Measurements from ENCODE around the gene LIMD2. TPM values are rescaled to one million over a fixed set of nuclear protein-coding genes. Genes with fewer than 3 reads are reported as not detected.

The LIMD2 gene
- total and polyA plus RNA-seq, 2 of the 4 experiments (the other 2 are of a cell fraction): 4.5 to 21.7 TPM

DNA sequence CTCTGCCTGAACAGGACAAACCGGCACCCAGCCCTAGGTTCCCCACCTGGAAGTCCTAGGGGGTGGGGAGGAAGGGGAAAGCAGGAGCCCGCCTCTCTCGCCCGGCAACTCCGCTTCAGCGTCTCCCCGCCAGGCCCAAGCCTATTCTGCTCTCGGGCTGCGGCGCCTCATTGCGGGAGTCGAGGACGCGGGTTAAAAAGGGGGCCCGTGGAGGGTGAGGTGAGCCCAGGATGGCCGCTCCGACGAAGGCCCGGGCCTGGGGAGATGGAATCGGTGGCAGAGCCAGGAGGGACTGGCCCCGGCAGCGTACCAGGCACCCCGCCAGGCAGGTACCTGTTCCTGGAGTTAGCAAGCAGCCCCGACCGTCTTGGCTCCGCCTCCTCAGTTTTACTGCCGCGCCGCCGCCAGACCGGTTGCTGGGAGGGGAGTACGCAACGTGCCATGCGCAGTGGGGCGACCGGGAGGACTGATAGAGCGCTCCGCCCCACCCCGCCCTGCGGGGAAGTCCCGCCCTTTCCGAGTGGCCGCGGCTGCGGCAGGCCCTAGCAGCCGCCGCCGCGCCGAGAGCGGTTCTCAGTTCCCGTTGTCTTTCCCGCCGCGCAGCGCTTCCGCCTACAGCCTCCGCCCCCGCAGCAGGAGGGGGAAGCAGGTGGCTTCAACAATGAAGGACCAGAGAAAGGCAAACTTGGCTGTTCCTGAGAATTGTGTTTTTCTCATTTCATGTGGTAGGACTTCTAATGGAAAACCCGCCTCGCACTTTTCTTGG is 41.7 kb upstream of the LIMD2 start, which contains the start of gene STRADA:
Gene STRADA (minus strand): TSS at position 392 of the 766 bp plus-strand sequence. CDS start 13,430 bp downstream, outside the sequence.
- intact Hi-C loops (cut with micrococcal nuclease): no loop called here
- no peak for TF ChIP-seq SMC3 (IDR thresholded peaks at IDR 0.05; ENCODE audit: low read depth, low read length)
- no peak for TF ChIP-seq RAD21 (IDR thresholded peaks at IDR 0.05; ENCODE audit: low read length)
- TF ChIP-seq CEBPB (IDR thresholded peaks at IDR 0.05; ENCODE audit: low read depth, low read length): no peak
- TF ChIP-seq CHD1 (IDR thresholded peaks at IDR 0.05; ENCODE audit: low read depth, low read length): no peak
- TF ChIP-seq, protein P1, sequence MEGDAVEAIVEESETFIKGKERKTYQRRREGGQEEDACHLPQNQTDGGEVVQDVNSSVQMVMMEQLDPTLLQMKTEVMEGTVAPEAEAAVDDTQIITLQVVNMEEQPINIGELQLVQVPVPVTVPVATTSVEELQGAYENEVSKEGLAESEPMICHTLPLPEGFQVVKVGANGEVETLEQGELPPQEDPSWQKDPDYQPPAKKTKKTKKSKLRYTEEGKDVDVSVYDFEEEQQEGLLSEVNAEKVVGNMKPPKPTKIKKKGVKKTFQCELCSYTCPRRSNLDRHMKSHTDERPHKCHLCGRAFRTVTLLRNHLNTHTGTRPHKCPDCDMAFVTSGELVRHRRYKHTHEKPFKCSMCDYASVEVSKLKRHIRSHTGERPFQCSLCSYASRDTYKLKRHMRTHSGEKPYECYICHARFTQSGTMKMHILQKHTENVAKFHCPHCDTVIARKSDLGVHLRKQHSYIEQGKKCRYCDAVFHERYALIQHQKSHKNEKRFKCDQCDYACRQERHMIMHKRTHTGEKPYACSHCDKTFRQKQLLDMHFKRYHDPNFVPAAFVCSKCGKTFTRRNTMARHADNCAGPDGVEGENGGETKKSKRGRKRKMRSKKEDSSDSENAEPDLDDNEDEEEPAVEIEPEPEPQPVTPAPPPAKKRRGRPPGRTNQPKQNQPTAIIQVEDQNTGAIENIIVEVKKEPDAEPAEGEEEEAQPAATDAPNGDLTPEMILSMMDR (conservative IDR thresholded peaks at IDR 0.05; ENCODE audit: low read depth, low read length): no peak
- no peak for TF ChIP-seq NFE2L2 (IDR thresholded peaks at IDR 0.05; ENCODE audit: low read depth, low read length)
- peak; percentile 74; the same call in 1 of the 2 replicates for TF ChIP-seq MXI1 (IDR thresholded peaks at IDR 0.05; ENCODE audit: borderline replicate concordance, low read depth, low read length)
- TF ChIP-seq POLR2A (IDR thresholded peaks at IDR 0.05; ENCODE audit: low read depth, low read length): peak; percentile 53; the same call in 1 of the 2 replicates
- no peak for TF ChIP-seq MAFK (IDR thresholded peaks at IDR 0.05; ENCODE audit: low read depth, low read length)
- no peak for TF ChIP-seq FOS (IDR thresholded peaks at IDR 0.05; ENCODE audit: low read depth, low read length)
- no peak for TF ChIP-seq RFX5 (IDR thresholded peaks at IDR 0.05; ENCODE audit: low read depth, low read length)
- peak; percentile 93 for TF ChIP-seq MAZ (IDR thresholded peaks at IDR 0.05; ENCODE audit: borderline replicate concordance, low read depth, low read length)
- no peak for TF ChIP-seq BHLHE40 (IDR thresholded peaks at IDR 0.05; ENCODE audit: low read depth, low read length)
- TF ChIP-seq, protein P2, sequence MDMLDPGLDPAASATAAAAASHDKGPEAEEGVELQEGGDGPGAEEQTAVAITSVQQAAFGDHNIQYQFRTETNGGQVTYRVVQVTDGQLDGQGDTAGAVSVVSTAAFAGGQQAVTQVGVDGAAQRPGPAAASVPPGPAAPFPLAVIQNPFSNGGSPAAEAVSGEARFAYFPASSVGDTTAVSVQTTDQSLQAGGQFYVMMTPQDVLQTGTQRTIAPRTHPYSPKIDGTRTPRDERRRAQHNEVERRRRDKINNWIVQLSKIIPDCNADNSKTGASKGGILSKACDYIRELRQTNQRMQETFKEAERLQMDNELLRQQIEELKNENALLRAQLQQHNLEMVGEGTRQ (IDR thresholded peaks at IDR 0.05; ENCODE audit: low read depth, low read length): no peak
- TF ChIP-seq RCOR1 (IDR thresholded peaks at IDR 0.05; ENCODE audit: insufficient replicate concordance, low read length): no peak

More for the DNA sequence above, 41.7 kb upstream of the LIMD2 start, which contains the start of gene STRADA:
- Histone ChIP-seq H2AK5ac (ENCODE audit: low read depth, low read length) (peak within 1 kb of the TSS; percentile 45), H2BK120ac (ENCODE audit: low read depth, low read length) (no peak within 1 kb of the TSS), H3K9me1 (ENCODE audit: insufficient read depth, low read length) (peaks cover 6% of the 10 kb centered on the region; the same call in 1 of the 2 replicates), H2BK15ac (ENCODE audit: low read depth, low read length) (no peak within 1 kb of the TSS), H3K27ac (ENCODE audit: insufficient read depth, low read length) (peak within 1 kb of the TSS; percentile 56), H4K5ac (ENCODE audit: low read depth, low read length) (peak within 1 kb of the TSS; percentile 57), H3K18ac (ENCODE audit: low read depth, low read length) (no peak within 1 kb of the TSS; the same call in 1 of the 2 replicates), H3K4me2 (ENCODE audit: low read depth, low read length) (peak within 1 kb of the TSS; percentile 98), H3K36me3 (ENCODE audit: control insufficient read depth, insufficient read depth, low read length) (peaks cover under 1% of the 10 kb centered on the region; the same call in 1 of the 2 replicates), H3K4ac (ENCODE audit: low read depth, low read length) (peak within 1 kb of the TSS; percentile 79), H2AK9ac (replicated peaks; ENCODE audit: low read depth, low read length, poor library complexity) (peak within 1 kb of the TSS; percentile 89), H3K23ac (ENCODE audit: low read depth, low read length) (peak within 1 kb of the TSS; percentile 93), H2AFZ (replicated peaks; ENCODE audit: low read length, poor library complexity) (peak within 1 kb of the TSS; percentile 98), H4K91ac (ENCODE audit: insufficient read depth, low read depth, low read length) (peak within 1 kb of the TSS; percentile 9), H3K56ac (ENCODE audit: extremely low read depth, insufficient read depth, low read length) (peak within 1 kb of the TSS; percentile 75), H3K27me3 (ENCODE audit: control insufficient read depth, insufficient read depth, low read length) (no peaks in the 10 kb centered on the region), H4K8ac (ENCODE audit: low read depth in 2 of 2, low read length in 2 of 2) (peak within 1 kb of the TSS; percentile 70 to 88), H3K9me3 (ENCODE audit: control insufficient read depth, insufficient read depth, low read length) (no peaks in the 10 kb centered on the region), H3K4me1 (ENCODE audit: control insufficient read depth, insufficient read depth, low read length) (peaks cover 6% of the 10 kb centered on the region), H2BK5ac (ENCODE audit: low read depth, low read length, poor library complexity, severe bottlenecking) (peak within 1 kb of the TSS; percentile 47), H3K9ac (ENCODE audit: low read depth, low read length) (peak within 1 kb of the TSS; percentile 69), H2BK20ac (ENCODE audit: low read depth, low read length) (no peak within 1 kb of the TSS), H3K79me1 (ENCODE audit: low read depth in 1 of 2, low read length in 2 of 2) (peaks cover 8 to 33% of the 10 kb centered on the region in 2 experiments; a peak in 3 of 4 replicates), H4K20me1 (ENCODE audit: insufficient read depth, low read length) (no peaks in the 10 kb centered on the region; the same call in 1 of the 2 replicates), H3K14ac (replicated peaks; ENCODE audit: low read depth, low read length) (peak within 1 kb of the TSS; percentile 88), H3K4me3 (ENCODE audit: insufficient read depth, low read depth, low read length) (peak within 1 kb of the TSS; percentile 75)
- dilution Hi-C loops (cut with HindIII; ENCODE audit: low sequenced_read_pairs, unreplicated experiment): no loop called here
- CTCF ChIA-PET: interaction anchor here (1.0 kb wide), 1 partner anchor 25 kb away, joined by 4 read pairs; no protein-coding TSS in a partner anchor
- in situ Hi-C loops (cut with MboI; ENCODE audit: low sequenced_read_pairs): no loop called here
- POLR2A ChIA-PET (ENCODE audit: unreplicated experiment): no interaction called here
- no TSS peak for BruUV-seq (replicated peaks)
- peak; percentile 99 for ATAC-seq (ENCODE audit: low read depth)
- WGBS, 2 experiments (ENCODE audit: extremely low coverage in 2 of 2, insufficient read length in 1 of 2): 1% methylated on average over 20 of the region's 61 CpGs; no CpG with 5 or more reads in 1 of the 2 experiments
- peak; percentile 95 for DNase-seq
